ENCODE data around the gene HDHD5. TPM values are rescaled to one million over a fixed set of nuclear protein-coding genes. Genes with fewer than 3 reads are reported as not detected.
"Not testable (repeated sequence)": the region's sequence is repeated elsewhere in the genome, so short reads cannot be mapped to it uniquely, and the experiment has no call there.

The HDHD5 gene
- total RNA-seq, 1 donor from 2014 or later: 28.4 TPM

DNA sequence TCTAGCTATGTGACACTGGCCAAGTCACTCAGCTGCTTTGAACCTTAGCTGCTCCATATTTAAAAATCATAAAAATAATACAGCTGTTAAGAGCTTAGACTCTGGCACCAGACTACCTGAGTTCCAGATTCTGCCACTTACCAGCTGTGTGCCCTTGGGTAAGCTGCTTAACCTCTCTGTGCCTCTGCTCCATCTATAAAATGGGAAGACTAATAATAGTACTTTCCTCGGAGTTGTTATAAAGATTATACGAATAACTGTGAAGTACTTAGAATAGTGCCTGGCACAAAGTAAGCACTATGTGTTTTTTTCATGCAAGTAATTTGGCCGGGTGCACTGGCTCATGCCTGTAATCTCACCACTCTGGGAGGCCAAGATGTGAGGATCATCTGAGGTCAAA lies 1.4 kb downstream of the HDHD5 start:
- DNase-seq (ENCODE audit: low spot score): no peak

GRCh38 chr22:17155941-17156340 lies 3.1 kb downstream of the HDHD5 start:
- no peak for DNase-seq (ENCODE audit: low spot score)

- no peak for DNase-seq (ENCODE audit: low spot score)
Measured at GRCh38 chr22:17152971-17153370, 6.1 kb downstream of the HDHD5 start.

GRCh38 chr22:17152340-17152739 lies 6.7 kb downstream of the HDHD5 start:
- DNase-seq (ENCODE audit: low spot score): no peak

- DNase-seq (ENCODE audit: low spot score): no peak
Measured at GRCh38 chr22:17149076-17149815, 9.8 kb downstream of the HDHD5 start.

- DNase-seq (ENCODE audit: low spot score): not testable (repeated sequence)
Measured at GRCh38 chr22:17147458-17147857, 11.6 kb downstream of the HDHD5 start.

DNA sequence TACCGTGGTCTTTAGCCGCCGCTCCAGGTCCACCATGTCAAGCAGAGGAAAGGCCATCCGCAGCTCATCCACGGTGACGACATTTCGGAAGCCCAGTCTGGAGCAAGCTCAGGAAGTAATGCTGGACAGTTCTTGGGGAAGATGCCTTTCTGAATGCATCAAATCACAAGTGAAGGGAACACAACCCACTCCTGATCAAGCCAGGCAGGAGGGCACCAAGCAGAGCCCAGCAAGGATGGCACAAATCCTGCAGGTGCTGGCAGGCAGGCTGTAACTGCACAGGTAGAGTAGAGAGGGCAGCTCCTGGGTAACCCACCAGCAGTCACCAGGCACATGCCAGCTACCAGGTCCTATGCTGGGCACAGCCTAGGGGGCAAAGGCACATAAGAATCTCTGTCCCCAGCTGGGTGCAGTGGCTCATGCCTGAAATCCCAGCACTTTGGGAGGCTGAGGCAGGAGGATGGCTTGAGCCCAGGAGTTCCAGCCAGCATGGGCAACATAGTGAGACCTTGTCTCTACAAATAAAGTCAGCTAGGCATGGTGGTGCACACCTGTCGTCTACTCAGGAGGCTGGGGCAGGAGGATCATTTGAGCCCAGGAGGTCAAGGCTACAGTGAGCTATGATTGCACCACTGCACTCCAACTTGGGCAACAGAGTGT lies 13.9 kb downstream of the HDHD5 start:
- no peak for DNase-seq (ENCODE audit: low spot score)

DNA sequence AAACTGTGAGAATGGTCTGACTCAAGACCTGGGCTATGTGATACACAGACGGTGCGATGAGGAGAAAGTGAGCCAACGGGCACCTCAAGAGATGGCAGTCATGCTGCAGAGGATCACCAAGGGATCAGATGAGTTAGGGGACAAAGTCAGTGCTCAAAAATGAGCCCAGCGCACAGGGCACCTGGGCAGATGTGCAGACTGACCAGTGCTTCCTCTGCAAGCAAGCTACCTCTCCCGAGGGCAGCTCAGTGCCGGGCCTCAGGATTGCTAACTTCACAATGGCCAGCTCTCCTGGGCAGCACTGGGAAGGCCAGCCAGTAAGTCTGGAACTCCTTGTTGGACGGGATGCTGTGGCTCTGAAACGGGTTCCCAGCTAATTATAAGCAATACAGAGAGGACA lies 15.3 kb downstream of the HDHD5 start:
- no peak for DNase-seq (ENCODE audit: low spot score)

- DNase-seq (ENCODE audit: low spot score): no peak
Measured at GRCh38 chr22:17143101-17143500, 16.0 kb downstream of the HDHD5 start.

DNA sequence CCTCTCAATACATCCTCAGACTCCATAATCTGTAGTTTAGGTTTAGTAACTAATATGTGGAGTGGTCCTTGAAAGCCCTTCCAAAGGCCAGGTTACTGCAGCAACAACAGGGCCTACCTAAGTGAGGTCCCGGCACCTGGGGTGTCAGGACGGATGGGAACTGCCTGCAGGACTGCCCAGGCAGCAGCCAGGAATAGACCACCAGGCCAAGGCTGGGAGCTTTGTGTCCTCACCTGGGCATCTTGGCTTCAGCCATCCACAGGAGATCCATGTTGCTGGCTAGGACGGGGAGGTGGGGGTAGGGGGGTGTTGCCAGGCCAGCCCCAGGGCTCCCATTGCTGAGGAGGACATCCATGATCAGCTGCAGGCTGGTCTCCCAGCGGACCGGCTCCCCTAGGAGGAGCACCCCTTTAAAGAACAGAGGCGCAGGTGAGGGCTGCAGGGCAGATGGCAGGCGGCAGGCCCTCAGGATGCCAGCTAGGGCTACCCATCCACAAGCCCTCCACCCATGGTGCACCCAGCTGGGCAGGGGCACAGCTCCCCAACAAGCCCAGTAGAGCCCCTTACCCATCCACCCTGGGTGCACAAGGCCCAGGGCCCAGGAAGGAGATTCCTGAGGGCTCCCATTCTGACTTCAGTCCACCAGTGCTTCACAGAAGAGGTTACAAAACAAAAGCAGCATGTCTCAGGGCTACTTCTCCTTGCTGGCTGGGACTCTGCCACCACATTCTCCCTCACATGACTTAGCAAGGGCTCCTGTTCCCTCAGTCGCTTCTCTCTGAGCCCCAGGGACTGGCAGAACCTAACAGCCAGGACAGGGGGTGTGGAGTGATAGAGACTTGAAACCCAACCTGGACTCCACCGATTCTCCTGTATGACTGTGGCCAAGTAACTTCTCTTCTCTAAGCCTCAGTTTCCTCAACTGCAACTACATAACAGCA lies 18.0 kb downstream of the HDHD5 start:
- no peak for DNase-seq (ENCODE audit: low spot score)

- no peak for DNase-seq (ENCODE audit: low spot score)
Measured at GRCh38 chr22:17140022-17140421, 19.1 kb downstream of the HDHD5 start.

DNA sequence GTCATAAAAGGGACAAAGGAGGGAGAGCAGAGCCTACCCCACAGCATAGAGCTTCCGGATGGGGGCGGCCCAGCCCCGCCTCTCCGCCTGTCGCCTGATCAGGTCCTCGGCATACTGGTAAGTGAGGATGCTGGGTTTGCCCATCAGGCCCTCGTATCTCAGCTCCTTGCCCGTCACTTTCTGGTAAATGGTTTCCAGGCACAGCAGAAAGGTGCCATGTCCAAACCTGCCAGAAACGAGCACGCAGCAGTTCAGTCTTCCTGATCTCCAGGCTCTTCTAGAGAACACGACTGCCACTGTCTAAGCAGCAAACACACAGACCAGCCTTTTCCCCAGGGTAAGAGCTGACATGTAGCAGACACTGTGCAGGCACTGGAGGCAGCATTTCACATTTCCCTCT lies 20.6 kb downstream of the HDHD5 start:
- no peak for DNase-seq (ENCODE audit: low spot score)

DNA sequence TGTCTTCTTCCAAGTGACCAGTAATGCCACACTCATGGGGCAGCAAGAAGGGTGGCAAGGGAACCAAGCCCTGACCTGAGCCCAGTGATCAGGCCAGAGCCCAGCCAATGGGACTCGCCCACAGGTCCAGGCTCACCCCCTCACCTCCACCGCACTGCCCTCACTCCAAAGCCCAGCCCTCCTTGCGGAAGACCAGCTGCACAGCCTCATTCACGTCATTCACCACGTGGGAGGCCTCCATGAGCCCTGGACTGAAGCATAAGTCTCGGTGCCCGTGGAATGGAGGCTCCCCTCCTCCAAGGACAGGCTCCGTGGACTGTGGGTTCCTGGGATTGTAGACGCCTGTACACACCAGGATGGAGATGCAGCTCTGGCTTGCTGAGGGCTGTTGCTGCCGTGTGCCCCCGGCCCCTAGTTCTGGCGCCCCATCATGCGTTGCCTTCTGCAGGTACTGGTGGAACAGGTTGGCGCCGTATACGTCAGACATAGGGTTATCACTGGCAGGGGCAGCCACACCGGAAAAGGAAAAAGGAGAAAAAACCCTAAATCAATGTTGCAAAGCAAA lies 21.1 kb downstream of the HDHD5 start:
- DNase-seq (ENCODE audit: low spot score): no peak

DNA sequence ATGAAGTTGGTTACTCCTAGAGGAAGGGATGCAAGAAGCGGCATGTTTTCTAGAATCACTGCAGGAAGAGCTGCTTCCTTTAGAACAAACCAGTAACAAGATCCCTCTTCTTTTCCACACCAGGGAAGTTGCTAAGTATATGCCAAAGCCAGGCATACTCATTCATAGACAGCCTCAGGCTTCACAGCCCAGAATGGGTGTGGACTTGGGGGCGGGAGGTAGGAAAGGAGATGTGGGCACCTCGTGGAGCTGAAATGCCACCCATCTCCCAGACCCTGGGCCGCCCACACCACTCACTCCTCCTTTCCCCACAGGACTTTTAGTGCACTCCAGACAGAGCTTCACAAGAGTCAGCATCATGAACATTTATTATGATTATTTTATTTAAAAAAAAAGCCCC lies 21.9 kb downstream of the HDHD5 start:
- no peak for DNase-seq (ENCODE audit: low spot score)

DNA sequence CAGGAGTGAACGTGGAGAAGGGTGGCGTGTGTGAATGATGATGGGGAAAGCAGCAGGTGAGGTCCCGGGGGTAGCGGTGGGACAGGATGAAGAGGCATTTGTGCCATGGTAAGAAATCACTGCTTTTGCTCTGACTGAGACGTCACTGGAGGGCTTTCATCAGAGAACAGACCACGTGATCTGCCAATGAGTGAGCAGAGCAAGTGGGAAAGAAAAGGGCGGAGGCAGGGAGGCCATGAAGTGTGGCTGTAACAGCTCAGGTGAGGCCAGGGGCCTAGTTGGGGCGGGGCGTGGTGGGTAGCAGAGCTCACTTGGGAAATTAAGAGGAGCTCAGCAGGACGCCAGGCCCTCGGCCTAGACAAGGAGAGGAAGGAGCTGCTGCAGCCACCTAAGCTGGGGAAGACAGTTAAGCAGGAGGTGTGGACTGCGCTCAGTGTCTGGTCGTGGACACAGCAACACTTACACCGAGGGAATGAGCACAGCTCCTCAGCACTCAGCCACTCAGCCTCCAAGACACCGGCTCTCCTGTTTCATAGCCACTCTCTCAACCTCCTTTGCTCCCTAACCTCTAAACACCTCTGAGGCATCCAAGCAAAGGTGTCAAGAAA lies 23.8 kb downstream of the HDHD5 start:
- DNase-seq (ENCODE audit: low spot score): no peak

GRCh38 chr22:17133137-17133536 lies 25.9 kb downstream of the HDHD5 start:
- DNase-seq (ENCODE audit: low spot score): no peak

GRCh38 chr22:17132112-17132511 lies 27.0 kb downstream of the HDHD5 start:
- no peak for DNase-seq (ENCODE audit: low spot score)

DNA sequence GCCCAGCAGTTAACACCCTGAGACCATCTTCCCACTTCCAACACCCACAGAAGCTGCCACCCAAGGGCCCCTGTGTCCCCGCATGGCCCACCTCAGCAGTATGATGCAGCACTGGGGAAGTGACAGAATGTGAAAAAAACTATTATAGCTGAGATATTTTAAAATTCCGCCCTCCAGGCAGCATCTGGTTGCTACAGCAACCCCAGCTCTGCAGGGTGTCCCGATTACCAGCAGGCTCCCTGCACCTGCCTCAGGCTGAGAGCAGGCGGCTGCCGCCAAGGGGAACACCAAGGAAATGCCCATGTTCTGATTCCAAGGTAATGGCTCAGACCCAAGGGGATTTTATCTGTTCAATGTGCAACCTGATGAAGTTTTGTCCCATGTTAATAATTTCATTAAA lies 27.4 kb downstream of the HDHD5 start:
- no peak for DNase-seq (ENCODE audit: low spot score)

GRCh38 chr22:17130199-17130598 lies 28.9 kb downstream of the HDHD5 start:
- DNase-seq (ENCODE audit: low spot score): no peak

DNA sequence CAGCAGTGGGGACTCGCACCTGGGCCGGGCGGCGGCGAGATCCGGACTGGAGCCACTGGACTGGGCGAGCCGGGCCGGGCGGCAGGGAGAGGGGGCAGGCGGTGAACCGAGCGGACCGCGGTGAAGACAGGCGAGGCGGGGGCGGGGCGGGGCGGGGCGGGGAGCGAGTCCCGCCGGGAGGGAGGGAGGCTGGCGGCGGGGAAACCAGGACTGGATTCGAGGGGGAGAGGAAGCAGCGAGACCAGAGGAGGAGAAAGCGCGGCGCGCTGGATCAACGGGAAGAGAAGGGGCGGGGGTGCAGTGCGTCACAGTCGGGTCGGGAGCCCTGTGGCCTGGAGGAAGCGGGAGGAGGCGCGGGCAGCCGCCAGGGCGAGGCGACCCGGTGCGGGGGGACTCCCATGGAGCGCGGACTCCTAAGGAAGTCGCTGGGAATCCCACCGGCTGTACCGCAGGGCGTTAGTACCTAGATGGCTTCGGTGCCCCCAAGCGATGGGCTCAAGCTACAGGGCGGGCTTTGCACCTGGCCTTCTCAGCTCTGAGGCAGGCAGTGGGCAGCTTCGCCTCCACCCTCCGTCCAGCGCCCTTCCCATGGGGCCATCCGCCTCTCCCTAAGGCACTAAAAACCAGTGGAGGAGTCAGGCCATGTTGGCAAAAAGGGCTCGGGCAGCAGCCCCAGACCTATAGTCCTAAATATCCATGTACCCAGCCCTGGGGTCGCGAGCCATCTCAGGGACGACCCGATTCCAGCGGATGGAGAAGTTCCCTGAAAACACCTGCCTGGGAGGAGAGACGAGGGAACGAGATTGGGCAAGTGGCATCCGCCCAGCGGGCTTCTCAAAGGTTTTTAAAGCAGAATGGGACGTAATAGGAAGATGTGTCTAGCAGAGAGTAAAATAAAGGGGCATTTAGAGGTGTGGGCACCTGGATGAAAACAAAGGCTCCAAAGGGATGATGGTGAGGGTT lies 37.6 kb downstream of the HDHD5 start, which contains the start of gene TMEM121B:
TSS of gene TMEM121B (minus strand) at position 128 of the 963 bp plus-strand sequence. CDS start 233 bp downstream, outside the sequence.
- DNase-seq (ENCODE audit: low spot score): no peak

Measured in mesenteric fat pad (tissue), 1 donor.